Cortex of kidney (tissue), 1 donor: ENCODE data around the gene KCNK4.

ENCODE experiments used
- DNase-seq: peaks from one replicate; lab custom pipeline; 2025; lab: John Stamatoyannopoulos, UW

The KCNK4 gene

DNA sequence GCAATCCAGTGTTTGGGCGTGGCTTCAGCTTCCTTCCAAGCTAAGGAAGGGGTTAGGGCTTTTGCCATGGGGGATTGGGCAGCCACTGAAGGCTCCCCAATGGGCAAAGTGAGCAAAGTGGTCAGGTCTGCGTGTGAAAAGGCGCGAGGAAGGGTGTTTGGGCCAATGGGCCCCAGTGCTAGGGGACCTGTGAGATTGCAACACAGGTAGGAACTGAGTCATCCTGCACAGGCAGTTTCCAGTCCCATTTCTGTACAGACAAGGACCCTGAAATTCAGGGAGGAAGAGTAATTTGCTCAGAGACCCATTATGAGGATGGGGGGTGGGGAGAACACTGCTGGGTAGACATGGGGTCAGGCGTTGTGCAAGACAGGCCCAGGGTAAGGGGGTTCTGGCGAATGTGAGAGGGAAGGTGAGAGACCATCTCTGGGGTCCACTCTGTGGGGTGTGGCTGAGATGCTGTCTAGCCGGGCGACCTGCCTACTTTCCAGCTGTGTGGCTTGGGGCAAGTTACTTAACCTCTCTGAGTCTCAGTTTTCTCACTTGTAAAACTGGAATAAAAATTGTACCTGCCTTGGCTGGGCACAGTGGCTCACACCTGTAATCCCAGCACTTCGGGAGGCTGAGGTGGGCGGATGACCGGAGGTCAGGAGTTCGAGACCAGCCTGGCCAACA lies 56.2 kb downstream of the KCNK4 start:
- no peak for DNase-seq

DNA sequence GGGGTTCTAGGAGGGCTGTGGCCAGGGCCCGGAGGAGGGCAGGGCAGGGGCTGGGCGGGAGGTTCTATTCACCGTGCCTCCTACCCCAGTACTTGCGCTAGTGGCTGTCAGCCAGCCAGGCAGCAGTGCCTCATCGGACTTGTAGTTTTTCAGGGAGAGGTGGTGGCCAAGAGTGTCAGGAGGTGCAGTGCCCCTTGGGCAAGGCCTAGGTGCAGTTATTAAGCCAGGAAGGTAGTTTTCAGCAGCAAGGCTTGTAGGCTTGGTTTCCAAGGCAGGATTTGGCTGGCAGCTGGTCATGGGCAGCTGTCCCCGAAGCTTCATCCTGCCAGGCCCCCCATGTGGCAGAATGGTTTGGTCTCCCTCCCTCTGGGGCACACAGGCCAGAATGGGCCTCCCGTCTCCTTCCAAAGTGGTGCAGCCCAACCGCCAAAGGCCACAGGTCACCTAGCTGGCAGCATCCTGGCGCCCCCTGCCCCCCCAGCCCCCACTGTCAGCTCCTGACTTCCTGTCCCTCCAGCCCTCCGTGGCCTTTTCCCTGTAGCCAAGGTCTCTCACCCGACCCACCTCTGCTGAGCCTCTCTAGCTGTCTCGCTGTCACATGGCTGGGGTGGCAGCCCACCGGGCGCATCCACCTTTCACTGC lies 57.4 kb downstream of the KCNK4 start:
- DNase-seq = no peak

DNA sequence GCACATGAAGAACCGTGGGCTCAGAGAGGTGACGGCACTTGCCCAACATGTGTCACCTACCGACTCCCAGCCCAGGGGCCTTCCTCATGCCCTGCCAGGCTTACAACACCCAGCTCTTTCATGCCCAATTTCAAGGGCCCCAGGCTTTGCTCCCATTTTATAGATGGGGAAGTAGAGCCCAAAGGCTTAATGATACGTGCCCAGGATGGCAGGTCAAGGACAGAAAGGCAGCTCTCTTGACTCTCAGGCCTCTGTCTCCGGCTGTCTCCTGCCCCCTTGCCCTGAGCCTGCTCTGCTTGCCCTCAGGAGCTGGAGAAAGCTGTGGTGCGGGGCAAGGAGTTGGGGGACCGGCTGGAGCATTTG lies 57.9 kb downstream of the KCNK4 start:
- DNase-seq = no peak

DNA sequence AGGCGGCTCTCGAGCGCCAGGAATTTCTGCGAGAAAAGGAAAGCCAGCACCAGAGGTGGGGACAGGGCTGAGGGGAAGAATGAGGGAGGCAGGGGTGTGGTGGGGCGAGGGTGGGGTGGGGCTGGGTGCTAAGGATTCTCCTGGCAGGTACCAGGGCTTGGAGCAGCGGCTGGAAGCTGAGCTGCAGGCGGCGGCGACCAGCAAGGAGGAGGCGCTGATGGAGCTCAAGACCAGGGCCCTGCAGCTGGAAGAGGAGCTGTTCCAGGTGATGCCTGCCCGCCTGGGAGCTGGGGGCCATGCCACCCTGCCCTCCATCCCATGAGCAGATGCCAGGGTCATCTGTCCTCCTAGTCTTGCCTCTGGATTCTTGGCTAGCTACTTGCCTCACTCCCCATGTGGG lies 58.3 kb downstream of the KCNK4 start:
- DNase-seq = no peak
